Measurements from ENCODE around the gene TLE2. TPM values are rescaled to one million over a fixed set of nuclear protein-coding genes. Genes with fewer than 3 reads are reported as not detected.
"Not testable (repeated sequence)": the region's sequence is repeated elsewhere in the genome, so short reads cannot be mapped to it uniquely, and the experiment has no call there.

The TLE2 gene
- total RNA-seq, 1 experiment from 2014 or later = 35.6 TPM

DNA sequence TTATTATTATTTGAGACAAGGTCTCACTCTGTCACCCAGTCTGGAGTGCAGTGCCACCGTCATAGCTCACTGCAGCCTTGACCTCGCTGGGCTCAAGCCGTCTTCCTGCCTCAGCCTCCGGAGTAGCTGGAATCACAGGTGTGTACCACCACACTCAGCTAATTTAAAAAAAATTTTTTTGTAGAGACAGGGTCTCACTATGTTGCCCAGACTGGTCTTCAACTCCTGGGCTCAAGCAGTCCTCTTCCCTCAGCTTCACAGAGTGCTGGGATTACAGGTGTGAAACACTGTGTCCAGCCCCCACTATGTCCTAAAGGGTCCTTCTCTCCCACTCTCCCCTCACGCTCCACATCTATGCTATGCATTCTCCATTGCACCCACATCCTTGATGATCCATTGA is 9.1 kb upstream of the TLE2 start:
- POLR2A ChIA-PET = no interaction called here
- CTCF ChIA-PET = interaction anchor here (1.3 kb wide), 1 partner anchor 76 kb away, joined by 3 read pairs; no protein-coding TSS in a partner anchor
- TF ChIP-seq TCF7L2 (IDR thresholded peaks at IDR 0.05; ENCODE audit: borderline replicate concordance, extremely low read depth, insufficient read depth, insufficient read length) = no peak
- TF ChIP-seq, protein P1, sequence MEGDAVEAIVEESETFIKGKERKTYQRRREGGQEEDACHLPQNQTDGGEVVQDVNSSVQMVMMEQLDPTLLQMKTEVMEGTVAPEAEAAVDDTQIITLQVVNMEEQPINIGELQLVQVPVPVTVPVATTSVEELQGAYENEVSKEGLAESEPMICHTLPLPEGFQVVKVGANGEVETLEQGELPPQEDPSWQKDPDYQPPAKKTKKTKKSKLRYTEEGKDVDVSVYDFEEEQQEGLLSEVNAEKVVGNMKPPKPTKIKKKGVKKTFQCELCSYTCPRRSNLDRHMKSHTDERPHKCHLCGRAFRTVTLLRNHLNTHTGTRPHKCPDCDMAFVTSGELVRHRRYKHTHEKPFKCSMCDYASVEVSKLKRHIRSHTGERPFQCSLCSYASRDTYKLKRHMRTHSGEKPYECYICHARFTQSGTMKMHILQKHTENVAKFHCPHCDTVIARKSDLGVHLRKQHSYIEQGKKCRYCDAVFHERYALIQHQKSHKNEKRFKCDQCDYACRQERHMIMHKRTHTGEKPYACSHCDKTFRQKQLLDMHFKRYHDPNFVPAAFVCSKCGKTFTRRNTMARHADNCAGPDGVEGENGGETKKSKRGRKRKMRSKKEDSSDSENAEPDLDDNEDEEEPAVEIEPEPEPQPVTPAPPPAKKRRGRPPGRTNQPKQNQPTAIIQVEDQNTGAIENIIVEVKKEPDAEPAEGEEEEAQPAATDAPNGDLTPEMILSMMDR (IDR thresholded peaks at IDR 0.05 in 2 of 3, conservative IDR thresholded peaks at IDR 0.05 in 1 of 3; ENCODE audit: borderline replicate concordance in 1 of 3, insufficient read depth in 1 of 3, low read depth in 2 of 3, low read length in 2 of 3) = no peak
- TF ChIP-seq, protein P2, sequence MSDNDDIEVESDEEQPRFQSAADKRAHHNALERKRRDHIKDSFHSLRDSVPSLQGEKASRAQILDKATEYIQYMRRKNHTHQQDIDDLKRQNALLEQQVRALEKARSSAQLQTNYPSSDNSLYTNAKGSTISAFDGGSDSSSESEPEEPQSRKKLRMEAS (IDR thresholded peaks at IDR 0.05) = no peak
- Histone ChIP-seq H3K4me1 (ENCODE audit: control insufficient read depth in 1 of 2, insufficient read depth in 2 of 2, low read length in 2 of 2) (peaks cover 34 to 61% of the 10 kb centered on the region in 2 experiments), H3K9me3 (ENCODE audit: control insufficient read depth in 1 of 2, insufficient read depth in 1 of 2, low read depth in 1 of 2, low read length in 2 of 2) (no peaks in the 10 kb centered on the region), H3K9me2 (ENCODE audit: insufficient read depth) (no peaks in the 10 kb centered on the region), H3K36me3 (ENCODE audit: control insufficient read depth in 1 of 2, insufficient read depth in 2 of 2, low read length in 2 of 2) (no peaks in the 10 kb centered on the region), H3K27ac (ENCODE audit: low read depth, low read length) (no peak overlapping the region), H3K4me3 (replicated peaks in 1 of 2; ENCODE audit: low read depth in 1 of 2, low read length in 2 of 2) (no peak overlapping the region), H3K79me2 (ENCODE audit: insufficient read depth, low read length) (no peaks in the 10 kb centered on the region), H3K9ac (ENCODE audit: low read length) (no peak overlapping the region), H2AFZ (ENCODE audit: low read depth, low read length, poor library complexity, severe bottlenecking) (no peak overlapping the region), H3K27me3 (ENCODE audit: insufficient read depth, low read length) (no peaks in the 10 kb centered on the region), H4K20me1 (ENCODE audit: insufficient read depth) (no peaks in the 10 kb centered on the region), H3K4me2 (ENCODE audit: low read length) (peak overlapping the region; percentile 98; the same call in 1 of the 2 replicates)
- no peak for DNase-seq (ENCODE audit: low read depth, low spot score)
- intact Hi-C loops (cut with micrococcal nuclease) = no loop called here
- no peak for ATAC-seq
- no TSS peak for BruUV-seq (replicated peaks)
- RAD21 ChIA-PET (ENCODE audit: low non-redundant PET in 1 of 2, low total read pairs in 2 of 2, uncharacterized antibody in 2 of 2, unreplicated experiment in 2 of 2) = interaction anchor here (0.6 to 1.2 kb wide), 2 partner anchors 88 to 91 kb away, joined by 3 to 4 read pairs; no protein-coding TSS in a partner anchor

DNA sequence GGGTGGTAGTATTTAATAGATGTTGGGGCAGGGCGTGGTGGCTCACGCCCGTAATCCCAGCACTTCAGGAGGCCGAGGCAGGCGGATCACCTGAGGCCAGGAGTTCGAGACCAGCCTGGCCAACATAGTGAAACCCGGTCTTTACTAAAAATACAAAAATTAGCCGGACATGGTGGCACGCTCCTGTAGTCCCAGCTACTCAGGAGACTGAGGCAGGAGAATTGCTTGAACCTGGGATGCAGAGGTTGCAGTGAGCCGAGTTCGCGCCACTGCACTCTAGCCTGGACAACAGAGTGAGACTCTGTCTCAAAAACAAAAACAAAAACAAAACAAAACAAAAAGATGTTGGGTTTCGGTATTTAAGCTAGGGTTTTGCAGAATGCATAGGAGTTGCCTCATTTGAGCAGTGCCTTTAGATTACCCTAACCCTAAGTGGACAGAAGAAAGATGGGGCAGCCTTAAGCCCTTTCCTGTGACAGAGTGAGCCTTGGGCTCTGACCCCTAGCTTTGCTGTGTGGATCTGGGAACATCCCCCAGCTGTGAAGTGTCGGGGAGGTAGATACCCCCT is 8.0 kb upstream of the TLE2 start:
- not testable (repeated sequence) for BruUV-seq (replicated peaks)
- peak overlapping the region; percentile 94 for H3K27ac ChIP-seq (ENCODE audit: low read depth, low read length)

More for the DNA sequence above, 8.0 kb upstream of the TLE2 start:
- peaks cover 34 to 61% of the 10 kb centered on the region in 2 experiments for H3K4me1 ChIP-seq (ENCODE audit: control insufficient read depth in 1 of 2, insufficient read depth in 2 of 2, low read length in 2 of 2)
- H3K9me2 ChIP-seq (ENCODE audit: insufficient read depth); DNase-seq (ENCODE audit: low read depth, low spot score); H3K36me3 ChIP-seq (ENCODE audit: control insufficient read depth in 1 of 2, insufficient read depth in 2 of 2, low read length in 2 of 2); intact Hi-C loops (cut with micrococcal nuclease); H3K27me3 ChIP-seq (ENCODE audit: insufficient read depth, low read length); H3K9me3 ChIP-seq (ENCODE audit: control insufficient read depth in 1 of 2, insufficient read depth in 1 of 2, low read depth in 1 of 2, low read length in 2 of 2); H4K20me1 ChIP-seq (ENCODE audit: insufficient read depth); H3K79me2 ChIP-seq (ENCODE audit: insufficient read depth, low read length): not testable (repeated sequence)
- CTCF ChIA-PET = interaction anchor here (0.6 to 2.0 kb wide), 10 partner anchors 9 to 951 kb away, joined by 3 to 9 read pairs (median 4); no protein-coding TSS in a partner anchor
- H3K4me3 ChIP-seq (replicated peaks in 1 of 2; ENCODE audit: low read depth in 1 of 2, low read length in 2 of 2) = peak overlapping the region; percentile 49 to 70
- ATAC-seq = peak; percentile 38
- peak overlapping the region; percentile 46 for H2AFZ ChIP-seq (ENCODE audit: low read depth, low read length, poor library complexity, severe bottlenecking)
- RAD21 ChIA-PET (ENCODE audit: low non-redundant PET in 1 of 2, low total read pairs in 2 of 2, uncharacterized antibody in 2 of 2, unreplicated experiment in 2 of 2) = interaction anchor here in 1 of 2 experiments (1.4 kb wide), 1 partner anchor 67 kb away, joined by 4 read pairs; no protein-coding TSS in a partner anchor
- H3K9ac ChIP-seq (ENCODE audit: low read length) = peak overlapping the region; percentile 75
- POLR2A ChIA-PET = interaction anchor here (0.6 to 1.6 kb wide), 3 partner anchors 40 to 86 kb away, joined by 3 to 8 read pairs (median 3); no protein-coding TSS in a partner anchor
- TF ChIP-seq CBX3 (IDR thresholded peaks at IDR 0.05; ENCODE audit: low read depth) = peak; percentile 38; the same call in 1 of the 2 replicates
- peak overlapping the region; percentile 98 for H3K4me2 ChIP-seq (ENCODE audit: low read length)

Data from HCT116 (cell line).